ENCODE measurements around the gene ZNF782. TPM values are rescaled to one million over a fixed set of nuclear protein-coding genes. Genes with fewer than 3 reads are reported as not detected.

The ZNF782 gene
- total and polyA plus RNA-seq, 2 of the 8 experiments (the other 6 are each of a cell fraction or from before 2014, with no cell fraction given) = 1.4 to 7.4 TPM

- H4K91ac ChIP-seq (replicated peaks; ENCODE audit: insufficient read length, low read length) = no peak overlapping the region
- H3K79me2 ChIP-seq (ENCODE audit: control insufficient read depth in 1 of 2, insufficient read depth in 2 of 2, low read length in 2 of 2) = no peaks in the 10 kb centered on the region
- peaks cover 5 to 14% of the 10 kb centered on the region in 2 experiments; a peak in 2 of 4 replicates for H3K9me3 ChIP-seq (ENCODE audit: insufficient read depth in 2 of 2, low read depth in 1 of 2, low read length in 1 of 2)
- ChIA-PET CTCF (ENCODE audit: partially characterized antibody) (interaction anchor here (3.0 kb wide), 1 partner anchor 12 kb away, joined by 15 read pairs; no protein-coding TSS in a partner anchor), POLR2A (ENCODE audit: partially characterized antibody) (no interaction called here)
- H2AK5ac ChIP-seq (ENCODE audit: low read depth, low read length) = no peak overlapping the region
- no peaks in the 10 kb centered on the region for H3K27me3 ChIP-seq (replicated peaks in 1 of 4; ENCODE audit: control insufficient read depth in 3 of 4, extremely low read depth in 1 of 4, insufficient read depth in 3 of 4, low read length in 3 of 4)
- no peak overlapping the region for H3K18ac ChIP-seq (ENCODE audit: extremely low read depth, low read length)
- no peak overlapping the region for H2AFZ ChIP-seq (ENCODE audit: low read length)
- no peak overlapping the region for H3K27ac ChIP-seq (ENCODE audit: low read depth, low read length)
- no peak overlapping the region for H3K56ac ChIP-seq (replicated peaks; ENCODE audit: insufficient read length, low read depth, low read length)
- H2BK5ac ChIP-seq (ENCODE audit: low read depth, low read length) = no peak overlapping the region
- no peak overlapping the region for H3K4ac ChIP-seq (replicated peaks; ENCODE audit: insufficient read length, low read depth, low read length)
- H3K23ac ChIP-seq (ENCODE audit: insufficient read length) = no peak overlapping the region
- no peak overlapping the region for H4K5ac ChIP-seq (ENCODE audit: insufficient read length, low read depth, low read length)
- H3K14ac ChIP-seq (ENCODE audit: insufficient read length) = no peak overlapping the region
- no peak overlapping the region for H2BK12ac ChIP-seq (ENCODE audit: low read depth, low read length)
- H3K36me3 ChIP-seq (ENCODE audit: control insufficient read depth in 2 of 4, insufficient read depth in 4 of 4, low read length in 3 of 4) = no peaks in the 10 kb centered on the region
- no peak overlapping the region for H4K8ac ChIP-seq (ENCODE audit: extremely low read depth, insufficient read depth, low read length)
- H3K23me2 ChIP-seq (ENCODE audit: low read depth, low read length) = no peaks in the 10 kb centered on the region
- H3K4me3 ChIP-seq (ENCODE audit: extremely low read depth in 1 of 4, insufficient read depth in 2 of 4, low read depth in 3 of 4, low read length in 4 of 4) = no peak overlapping the region
- H3K4me2 ChIP-seq (ENCODE audit: insufficient read depth in 1 of 2, low read depth in 2 of 2, low read length in 2 of 2) = no peak overlapping the region
- no peaks in the 10 kb centered on the region for H3K79me1 ChIP-seq (ENCODE audit: low read depth, low read length)
- no peak for DNase-seq (ENCODE audit: low read depth in 1 of 2, low spot score in 2 of 2)
- no peak overlapping the region for H3K9ac ChIP-seq (replicated peaks in 1 of 4; ENCODE audit: extremely low read depth in 1 of 4, low read depth in 3 of 4, low read length in 3 of 4)
- H2BK120ac ChIP-seq (replicated peaks; ENCODE audit: low read depth, low read length) = no peak overlapping the region
- no peaks in the 10 kb centered on the region for H3K4me1 ChIP-seq (replicated peaks in 1 of 4; ENCODE audit: control insufficient read depth in 3 of 4, insufficient read depth in 4 of 4, low read length in 3 of 4)
- H4K20me1 ChIP-seq (replicated peaks in 1 of 2; ENCODE audit: control insufficient read depth in 1 of 2, insufficient read depth in 2 of 2, low read length in 2 of 2) = no peaks in the 10 kb centered on the region
- no peak overlapping the region for H2BK20ac ChIP-seq (ENCODE audit: low read length)
- no peak for FAIRE-seq
- H2BK15ac ChIP-seq (ENCODE audit: low read length) = no peak overlapping the region
- 88% methylated on average over 5 of the region's 5 CpGs; no CpG with 5 or more reads in 1 of the 2 experiments for WGBS, 2 experiments (ENCODE audit: extremely low coverage in 1 of 2, insufficient coverage in 1 of 2, insufficient read length in 1 of 2, insufficient replicate concordance in 2 of 2, low coverage in 1 of 2, low lambda C conversion rate in 2 of 2, missing lambda C conversion rate in 1 of 2)
- TF ChIP-seq TAF1 (IDR thresholded peaks at IDR 0.05; ENCODE audit: low read depth, low read length) (no peak), TEAD4 (IDR thresholded peaks at IDR 0.05; ENCODE audit: low read depth, low read length) (no peak), TCF12 (IDR thresholded peaks at IDR 0.05; ENCODE audit: low read depth, low read length) (no peak), SIX5 (IDR thresholded peaks at IDR 0.05; ENCODE audit: low read depth, low read length) (no peak), TAF7 (optimal IDR thresholded peaks at IDR 0.05; ENCODE audit: borderline replicate concordance, low read depth, low read length) (no peak), FOSL1 (IDR thresholded peaks at IDR 0.05; ENCODE audit: insufficient read depth, low read depth, low read length) (no peak), PHF8 (conservative IDR thresholded peaks at IDR 0.05; ENCODE audit: low read depth, low read length) (no peak), SIRT6 (IDR thresholded peaks at IDR 0.05; ENCODE audit: low read length) (no peak), GABPA (IDR thresholded peaks at IDR 0.05; ENCODE audit: borderline replicate concordance, insufficient read depth, low read length) (no peak), NANOG (IDR thresholded peaks at IDR 0.05; ENCODE audit: insufficient read depth, low read depth, low read length, poor library complexity, severe bottlenecking) (no peak), CTCF (IDR thresholded peaks at IDR 0.05; ENCODE audit: control extremely low read depth in 1 of 3, insufficient read depth in 1 of 3, low read depth in 1 of 3, low read length in 3 of 3) (no peak), ATF3 (IDR thresholded peaks at IDR 0.05; ENCODE audit: insufficient read depth, low read depth, low read length) (no peak)
These were observed 14.4 kb upstream of the ZNF782 start for GRCh38 chr9:96868709-96869108.
